ENCODE results near the gene SIRPA.

The SIRPA gene

GRCh38 chr20:1853473-1853872 is 41.7 kb upstream of the SIRPA start:
- TF ChIP-seq CTCF (conservative IDR thresholded peaks at IDR 0.05; ENCODE audit: low read depth, low read length): no peak
- H3K4me3 ChIP-seq (ENCODE audit: low read depth, low read length): no peak overlapping the region
- no peak for DNase-seq (ENCODE audit: low read depth)

- no peak for TF ChIP-seq CTCF (conservative IDR thresholded peaks at IDR 0.05; ENCODE audit: low read depth, low read length)
- DNase-seq (ENCODE audit: low read depth): no peak
- no peak overlapping the region for H3K4me3 ChIP-seq (ENCODE audit: low read depth, low read length)
Measured at GRCh38 chr20:1854246-1854645, 41.0 kb upstream of the SIRPA start.

- H3K4me3 ChIP-seq (ENCODE audit: low read depth, low read length): no peak overlapping the region
- DNase-seq (ENCODE audit: low read depth): no peak
- no peak for TF ChIP-seq CTCF (conservative IDR thresholded peaks at IDR 0.05; ENCODE audit: low read depth, low read length)
Measured at GRCh38 chr20:1855109-1855508, 40.1 kb upstream of the SIRPA start.

GRCh38 chr20:1855690-1856089 is 39.5 kb upstream of the SIRPA start:
- H3K4me3 ChIP-seq (ENCODE audit: low read depth, low read length): no peak overlapping the region
- no peak for TF ChIP-seq CTCF (conservative IDR thresholded peaks at IDR 0.05; ENCODE audit: low read depth, low read length)

GRCh38 chr20:1856424-1856823 is 38.8 kb upstream of the SIRPA start:
- TF ChIP-seq CTCF (conservative IDR thresholded peaks at IDR 0.05; ENCODE audit: low read depth, low read length): no peak
- no peak for DNase-seq (ENCODE audit: low read depth)
- no peak overlapping the region for H3K4me3 ChIP-seq (ENCODE audit: low read depth, low read length)

More at GRCh38 chr20:1855690-1856089, 39.5 kb upstream of the SIRPA start:
- DNase-seq (ENCODE audit: low read depth): no peak

GRCh38 chr20:1857466-1857865 is 37.7 kb upstream of the SIRPA start:
- no peak for DNase-seq (ENCODE audit: low read depth)
- H3K4me3 ChIP-seq (ENCODE audit: low read depth, low read length): no peak overlapping the region
- TF ChIP-seq CTCF (conservative IDR thresholded peaks at IDR 0.05; ENCODE audit: low read depth, low read length): no peak

GRCh38 chr20:1858871-1859270 is 36.3 kb upstream of the SIRPA start:
- no peak for DNase-seq (ENCODE audit: low read depth)
- TF ChIP-seq CTCF (conservative IDR thresholded peaks at IDR 0.05; ENCODE audit: low read depth, low read length): no peak
- H3K4me3 ChIP-seq (ENCODE audit: low read depth, low read length): no peak overlapping the region

Data from choroid plexus epithelial cell (primary cell).